ENCODE data around the gene CNOT6L.

CNOT6L gene

DNA sequence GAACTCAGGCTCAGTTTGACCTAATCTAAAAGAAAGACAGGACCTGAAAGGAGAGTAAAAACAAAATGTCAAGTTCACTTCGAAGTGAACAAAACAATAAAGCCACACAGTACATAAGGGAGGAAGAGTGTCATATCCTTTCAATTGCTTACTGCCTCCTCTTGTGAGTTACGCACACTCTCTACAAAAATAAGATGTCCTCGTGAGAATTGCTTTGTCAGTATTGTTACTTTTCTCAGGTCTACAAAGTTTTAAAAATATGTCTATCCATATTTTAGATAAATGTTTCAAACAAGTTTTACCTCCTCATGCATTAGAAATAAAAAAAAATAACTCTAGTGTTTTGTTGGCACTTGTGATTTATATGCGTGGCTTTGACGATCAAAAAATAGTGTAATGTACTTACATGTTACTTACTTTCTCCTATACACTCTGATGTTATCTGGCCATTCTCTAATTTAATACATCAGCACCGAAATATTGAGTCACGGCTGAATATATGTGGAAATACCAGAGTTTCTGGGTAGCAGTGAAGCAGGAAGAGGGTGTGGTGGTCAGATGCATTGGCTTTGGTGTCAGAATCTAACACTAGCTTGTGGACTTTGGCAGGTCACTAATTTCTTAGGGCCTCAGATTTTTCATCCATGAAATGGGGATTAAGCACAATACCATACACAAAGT, 35.4 kb upstream of the CNOT6L start:
- H3K4me3 ChIP-seq (ENCODE audit: low read depth, low read length), result no peak overlapping the region
- TF ChIP-seq, protein P1, sequence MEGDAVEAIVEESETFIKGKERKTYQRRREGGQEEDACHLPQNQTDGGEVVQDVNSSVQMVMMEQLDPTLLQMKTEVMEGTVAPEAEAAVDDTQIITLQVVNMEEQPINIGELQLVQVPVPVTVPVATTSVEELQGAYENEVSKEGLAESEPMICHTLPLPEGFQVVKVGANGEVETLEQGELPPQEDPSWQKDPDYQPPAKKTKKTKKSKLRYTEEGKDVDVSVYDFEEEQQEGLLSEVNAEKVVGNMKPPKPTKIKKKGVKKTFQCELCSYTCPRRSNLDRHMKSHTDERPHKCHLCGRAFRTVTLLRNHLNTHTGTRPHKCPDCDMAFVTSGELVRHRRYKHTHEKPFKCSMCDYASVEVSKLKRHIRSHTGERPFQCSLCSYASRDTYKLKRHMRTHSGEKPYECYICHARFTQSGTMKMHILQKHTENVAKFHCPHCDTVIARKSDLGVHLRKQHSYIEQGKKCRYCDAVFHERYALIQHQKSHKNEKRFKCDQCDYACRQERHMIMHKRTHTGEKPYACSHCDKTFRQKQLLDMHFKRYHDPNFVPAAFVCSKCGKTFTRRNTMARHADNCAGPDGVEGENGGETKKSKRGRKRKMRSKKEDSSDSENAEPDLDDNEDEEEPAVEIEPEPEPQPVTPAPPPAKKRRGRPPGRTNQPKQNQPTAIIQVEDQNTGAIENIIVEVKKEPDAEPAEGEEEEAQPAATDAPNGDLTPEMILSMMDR (IDR thresholded peaks at IDR 0.05; ENCODE audit: borderline replicate concordance, insufficient read depth, low read depth, low read length), result no peak

DNA sequence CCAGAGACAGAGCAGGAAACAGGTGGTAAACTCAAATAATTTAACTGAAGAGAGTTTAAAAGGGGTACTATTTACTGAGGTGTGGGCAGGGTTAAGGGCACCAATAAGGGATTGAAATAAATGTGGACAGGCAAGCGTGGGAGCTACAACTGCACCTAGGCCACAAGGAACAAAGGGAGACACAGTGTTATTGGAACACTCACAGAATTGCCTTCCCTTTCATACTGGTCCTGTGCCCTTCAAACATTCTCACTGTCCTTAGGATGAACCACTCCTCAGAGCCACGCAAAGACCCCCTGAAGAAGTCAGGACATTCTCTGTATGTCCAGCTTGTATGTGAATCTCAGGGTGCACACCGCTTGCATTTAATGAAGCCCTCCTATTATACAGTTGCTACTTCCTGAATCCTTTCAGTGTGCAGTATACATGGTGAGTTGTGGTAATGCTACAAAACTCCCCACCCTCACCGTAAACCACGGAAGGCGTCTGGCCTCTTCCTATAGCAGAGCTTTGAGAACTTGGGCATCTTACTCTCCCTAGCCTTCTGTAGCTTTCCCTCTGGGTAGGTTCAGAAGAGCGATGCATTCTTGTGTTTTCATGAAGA, 33.8 kb upstream of the CNOT6L start:
- TF ChIP-seq, protein P1 (IDR thresholded peaks at IDR 0.05; ENCODE audit: borderline replicate concordance, insufficient read depth, low read depth, low read length), result no peak
- no peak overlapping the region for H3K4me3 ChIP-seq (ENCODE audit: low read depth, low read length)

DNA sequence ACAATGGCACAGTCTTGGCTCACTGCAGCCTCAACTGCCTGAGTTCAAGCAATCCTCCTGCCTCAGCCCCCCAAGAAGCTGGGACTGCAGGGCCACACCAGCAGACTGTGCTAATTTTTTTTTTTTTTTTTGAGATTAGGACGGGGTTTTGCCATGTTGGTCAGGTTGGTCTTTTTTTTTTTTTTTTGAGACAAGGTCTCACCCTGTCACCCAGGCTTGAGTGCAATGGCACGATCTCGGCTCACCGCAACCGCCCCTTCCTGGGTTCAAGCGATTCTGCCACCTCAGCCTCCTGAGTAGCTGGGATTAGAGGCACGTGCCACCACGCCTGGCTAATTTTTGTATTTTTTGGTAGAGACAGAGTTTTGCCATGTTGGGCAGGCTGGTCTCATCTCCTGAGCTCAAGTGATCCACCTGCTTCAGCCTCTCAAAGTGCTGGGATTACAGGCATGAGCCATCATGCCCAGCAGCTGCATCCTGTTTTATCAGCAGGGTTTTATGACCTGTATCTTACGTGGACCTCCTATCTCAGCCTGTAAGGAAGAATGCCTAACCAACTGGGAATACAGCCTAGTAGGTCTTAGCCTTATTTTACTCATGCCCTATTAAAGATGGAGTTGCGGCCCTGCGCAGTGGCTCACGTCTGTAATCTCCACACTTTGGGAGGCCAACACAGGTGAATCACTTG, 30.3 kb upstream of the CNOT6L start:
- TF ChIP-seq, protein P1 (IDR thresholded peaks at IDR 0.05; ENCODE audit: borderline replicate concordance, insufficient read depth, low read depth, low read length), result no peak
- H3K4me3 ChIP-seq (ENCODE audit: low read depth, low read length), result no peak overlapping the region

DNA sequence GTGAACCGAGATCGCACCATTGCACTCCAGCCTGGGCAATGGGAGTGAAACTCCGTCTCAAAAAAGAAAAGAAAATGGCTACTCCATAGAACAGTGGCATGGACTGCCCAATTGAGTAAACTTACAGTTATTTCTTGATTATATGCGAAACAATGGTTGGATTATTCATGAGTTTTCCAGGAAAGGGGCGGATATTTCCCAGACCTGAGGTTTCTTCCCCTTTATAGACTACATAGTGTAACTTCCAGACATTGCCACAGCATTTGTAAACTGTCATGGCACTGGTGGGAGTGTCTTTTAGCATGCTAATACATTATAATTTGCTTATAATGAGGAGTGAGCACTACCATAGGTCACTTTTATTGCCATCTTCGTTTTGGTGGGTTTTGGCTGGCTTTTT, 29.3 kb upstream of the CNOT6L start:
- no peak overlapping the region for H3K4me3 ChIP-seq (ENCODE audit: low read depth, low read length)
- TF ChIP-seq, protein P1 (IDR thresholded peaks at IDR 0.05; ENCODE audit: borderline replicate concordance, insufficient read depth, low read depth, low read length), result no peak

DNA sequence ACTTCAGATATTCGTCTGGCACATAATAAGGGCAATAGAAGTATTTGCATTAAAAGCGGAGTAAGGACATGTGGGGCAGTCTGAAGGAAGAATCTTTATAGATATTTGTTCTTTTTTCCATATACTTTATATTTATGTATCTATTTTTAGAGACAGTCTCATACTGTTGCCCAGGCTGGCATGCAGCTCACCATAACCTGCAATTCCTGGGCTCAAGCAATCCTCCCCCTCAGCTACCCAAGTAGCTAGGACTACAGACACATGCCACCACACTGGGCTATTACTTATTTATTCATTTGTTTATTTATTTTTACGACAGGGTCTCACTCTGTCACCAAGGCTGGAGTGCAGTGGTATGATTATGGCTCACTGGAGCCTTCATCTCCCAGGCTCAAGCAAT, 26.8 kb upstream of the CNOT6L start:
- H3K4me3 ChIP-seq (ENCODE audit: low read depth, low read length), result no peak overlapping the region
- TF ChIP-seq, protein P1 (IDR thresholded peaks at IDR 0.05; ENCODE audit: borderline replicate concordance, insufficient read depth, low read depth, low read length), result no peak

DNA sequence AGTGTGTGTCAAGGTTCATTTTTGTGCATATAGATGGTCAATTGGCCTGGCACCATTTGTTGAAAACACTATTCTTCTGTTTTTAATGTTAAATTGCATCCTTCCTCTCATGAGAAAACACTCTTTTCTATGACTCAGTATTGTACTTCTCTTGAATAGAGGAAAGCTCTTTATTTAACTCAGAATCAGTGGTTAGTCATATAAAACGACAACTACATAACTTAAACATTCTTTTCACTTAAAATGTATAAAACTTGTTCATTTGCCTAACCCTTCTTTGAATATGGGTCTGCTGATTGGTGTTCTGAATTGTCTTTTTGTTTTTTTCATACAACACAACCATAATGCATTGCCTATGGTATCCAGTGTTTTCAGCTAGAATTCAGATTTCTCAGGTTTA, 26.2 kb upstream of the CNOT6L start:
- TF ChIP-seq, protein P1 (IDR thresholded peaks at IDR 0.05; ENCODE audit: borderline replicate concordance, insufficient read depth, low read depth, low read length), result no peak
- H3K4me3 ChIP-seq (ENCODE audit: low read depth, low read length), result no peak overlapping the region

All from GM12875 (cell line).